NB4 (cell line): ENCODE measurements around the gene AP1G2.

Experiments used
- CTCF ChIP-seq: IDR thresholded peaks from one replicate; pipeline ENCODE4 v1.5.1; 2012; ENCODE audit warnings: low read depth, low read length
- POLR2A ChIP-seq: IDR thresholded peaks from 2 replicates; pipeline ENCODE4 v1.6.1; 2011; ENCODE audit warnings: mild to moderate bottlenecking; ENCODE audit not compliant: insufficient read length; ENCODE audit errors: extremely low read depth

DNA sequence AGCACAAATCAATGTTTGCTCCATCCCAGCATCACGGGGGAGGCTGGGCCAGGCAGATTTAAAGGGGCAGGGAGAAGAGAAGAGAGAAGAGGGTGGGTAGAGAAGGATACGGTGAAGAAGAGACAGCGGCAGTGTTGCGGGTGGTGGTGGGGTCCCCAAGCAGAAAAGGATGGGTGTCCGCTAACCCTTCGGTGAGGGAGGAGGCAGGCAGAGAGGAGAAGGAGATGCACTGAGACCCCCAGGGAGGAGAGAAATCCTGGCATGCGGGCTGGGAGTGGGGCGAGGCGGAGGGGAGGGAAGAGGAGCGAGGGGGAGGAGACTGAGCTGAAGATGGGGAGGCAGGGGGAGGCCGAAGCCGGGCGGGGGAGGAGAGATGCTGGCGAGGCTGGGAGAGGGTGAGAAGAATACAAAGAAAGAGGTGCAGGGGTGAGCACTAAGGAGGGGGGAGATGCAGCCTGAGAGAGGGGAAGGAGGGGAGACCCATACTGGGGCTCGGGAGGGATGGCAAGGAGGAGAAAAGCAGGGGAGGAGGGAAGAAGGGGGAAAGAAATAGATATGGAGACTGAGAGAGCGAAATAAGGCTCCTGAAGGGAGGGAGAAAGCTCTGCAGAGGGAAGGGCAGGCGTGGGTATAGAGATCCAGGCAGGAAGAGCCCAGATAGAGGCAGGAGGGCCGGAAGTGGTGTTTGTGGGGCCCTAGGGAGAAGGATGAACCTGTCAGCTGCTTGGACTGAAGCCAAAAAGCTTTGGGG, 11.1 kb upstream of the AP1G2 start, which contains the start of gene JPH4:
- TF ChIP-seq POLR2A = no peak
- TF ChIP-seq CTCF = no peak
